Prostate gland (tissue), 2 donors: ENCODE results near the gene CADPS2. TPM values are rescaled to one million over a fixed set of nuclear protein-coding genes. Genes with fewer than 3 reads are reported as not detected.

Source experiments
- DNase-seq: peaks from one replicate; pipeline ENCODE4 v3.0.0-alpha.2; 2019; ENCODE audit warnings: low spot score
- H3K27ac ChIP-seq, 2 donors: fragments of 200-600 bp; sonication (generic); 2 replicates each; pipeline ENCODE4 v1.5.1; 2017 to 2019
- H3K27me3 ChIP-seq: fragments of 200-600 bp; sonication (generic); replicated peaks from 2 replicates; pipeline ENCODE4 v1.5.1; 2019; ENCODE audit not compliant: insufficient read depth
- H3K36me3 ChIP-seq, 2 donors: fragments of 200-600 bp; sonication (generic); 1 replicate in 1 of 2; 2 replicates in 1 of 2; pipeline versions ENCODE4 v1.5.1 to v1.8.1; 2017 to 2019
- H3K4me1 ChIP-seq: fragments of 200-600 bp; sonication (generic); replicated peaks from 2 replicates; pipeline ENCODE4 v1.5.1; 2019
- H3K4me3 ChIP-seq, 2 donors: fragments of 200-600 bp; sonication (generic); 2 replicates each; pipeline ENCODE4 v1.5.1; 2017 to 2019
- H3K9me3 ChIP-seq: fragments of 200-600 bp; sonication (generic); 2 replicates; pipeline ENCODE4 v1.5.1; 2017
- POLR2A ChIP-seq: fragments of 450-650 bp; IDR thresholded peaks from one replicate; pipeline ENCODE4 v1.6.1; 2016; ENCODE audit warnings: antibody characterized with exemption, mild to moderate bottlenecking
- POLR2AphosphoS5 ChIP-seq: sonication (generic); formaldehyde crosslinking; IDR thresholded peaks from one replicate; pipeline ENCODE4 v1.6.1; 2017; ENCODE audit warnings: antibody characterized with exemption
- WGBS: methylation state at CpG from one replicate; pipeline ENCODE4 v1.1.5; 2018; 5-methylcytosine and 5-hydroxymethylcytosine counted together
- intact Hi-C: fragments of 100-400 bp; cut with DNase I; formaldehyde crosslinking; loops from one replicate; pipeline ENCODE4 v1.14.2; 2022
- total RNA-seq, 2 donors: library from RNA; depleted of rRNA; stranded (reverse); fragments of >200 nt; gene quantifications; one replicate each; pipeline ENCODE4 v1.1.0, GENCODE V29; 2016
- TF ChIP-seq, protein P1 (sequence below), 4 experiments: fragments of 200-600 bp in 2 of 4; fragments of 450-650 bp in 2 of 4; sonication (generic) in 2 of 4; IDR thresholded peaks; 1 replicate in 3 of 4; 2 replicates in 1 of 4; pipeline ENCODE4 v1.5.1; 2016 to 2019; ENCODE audit warnings: antibody characterized with exemption in 4 of 4, mild to moderate bottlenecking in 2 of 4, moderate library complexity in 2 of 4

The CADPS2 gene
- total RNA-seq, 2 donors from 2014 or later, result 22.2 to 50.4 TPM

GRCh38 chr7:122756860-122757259, 129.4 kb downstream of the CADPS2 start:
- H3K4me1 ChIP-seq, result no peaks in the 10 kb centered on the region
- intact Hi-C loops, result no loop called here
- no peaks in the 10 kb centered on the region for H3K27me3 ChIP-seq
- H3K36me3 ChIP-seq, result no peaks in the 10 kb centered on the region
- no peak for DNase-seq
- WGBS, result 88% methylated on average over 1 of the region's 1 CpG
- no peak overlapping the region for H3K4me3 ChIP-seq
- no peak overlapping the region for H3K27ac ChIP-seq
- TF ChIP-seq, protein P1, sequence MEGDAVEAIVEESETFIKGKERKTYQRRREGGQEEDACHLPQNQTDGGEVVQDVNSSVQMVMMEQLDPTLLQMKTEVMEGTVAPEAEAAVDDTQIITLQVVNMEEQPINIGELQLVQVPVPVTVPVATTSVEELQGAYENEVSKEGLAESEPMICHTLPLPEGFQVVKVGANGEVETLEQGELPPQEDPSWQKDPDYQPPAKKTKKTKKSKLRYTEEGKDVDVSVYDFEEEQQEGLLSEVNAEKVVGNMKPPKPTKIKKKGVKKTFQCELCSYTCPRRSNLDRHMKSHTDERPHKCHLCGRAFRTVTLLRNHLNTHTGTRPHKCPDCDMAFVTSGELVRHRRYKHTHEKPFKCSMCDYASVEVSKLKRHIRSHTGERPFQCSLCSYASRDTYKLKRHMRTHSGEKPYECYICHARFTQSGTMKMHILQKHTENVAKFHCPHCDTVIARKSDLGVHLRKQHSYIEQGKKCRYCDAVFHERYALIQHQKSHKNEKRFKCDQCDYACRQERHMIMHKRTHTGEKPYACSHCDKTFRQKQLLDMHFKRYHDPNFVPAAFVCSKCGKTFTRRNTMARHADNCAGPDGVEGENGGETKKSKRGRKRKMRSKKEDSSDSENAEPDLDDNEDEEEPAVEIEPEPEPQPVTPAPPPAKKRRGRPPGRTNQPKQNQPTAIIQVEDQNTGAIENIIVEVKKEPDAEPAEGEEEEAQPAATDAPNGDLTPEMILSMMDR (IDR thresholded peaks at IDR 0.05), result no peak
- TF ChIP-seq POLR2A (no peak), POLR2AphosphoS5 (no peak)
- H3K9me3 ChIP-seq, result no peaks in the 10 kb centered on the region

- no peaks in the 10 kb centered on the region for H3K4me1 ChIP-seq
- intact Hi-C loops, result no loop called here
- no peak overlapping the region for H3K27ac ChIP-seq
- H3K36me3 ChIP-seq, result no peaks in the 10 kb centered on the region
- no peak overlapping the region for H3K4me3 ChIP-seq
- TF ChIP-seq POLR2AphosphoS5, result no peak
- TF ChIP-seq, protein P1 (IDR thresholded peaks at IDR 0.05), result no peak
- TF ChIP-seq POLR2A, result no peak
- WGBS, result 46% methylated on average over 2 of the region's 2 CpGs
- DNase-seq, result no peak
- no peaks in the 10 kb centered on the region for H3K27me3 ChIP-seq
- H3K9me3 ChIP-seq, result no peaks in the 10 kb centered on the region
These were observed 130.6 kb downstream of the CADPS2 start for GRCh38 chr7:122755696-122756095.

- 38% methylated on average over 3 of the region's 3 CpGs for WGBS
- no peaks in the 10 kb centered on the region for H3K27me3 ChIP-seq
- no peaks in the 10 kb centered on the region for H3K4me1 ChIP-seq
- no peaks in the 10 kb centered on the region for H3K36me3 ChIP-seq
- intact Hi-C loops, result no loop called here
- no peak for DNase-seq
- H3K9me3 ChIP-seq, result no peaks in the 10 kb centered on the region
- TF ChIP-seq, protein P1 (IDR thresholded peaks at IDR 0.05), result no peak
- TF ChIP-seq POLR2A (no peak), POLR2AphosphoS5 (no peak)
- H3K27ac ChIP-seq, result no peak overlapping the region
- H3K4me3 ChIP-seq, result no peak overlapping the region
These were observed 133.7 kb downstream of the CADPS2 start for GRCh38 chr7:122752583-122752982.

GRCh38 chr7:122750389-122750788, 135.9 kb downstream of the CADPS2 start:
- intact Hi-C loops, result no loop called here
- TF ChIP-seq, protein P1 (IDR thresholded peaks at IDR 0.05), result no peak
- TF ChIP-seq POLR2AphosphoS5 (no peak), POLR2A (no peak)
- Histone ChIP-seq H3K9me3 (no peaks in the 10 kb centered on the region), H3K27ac (no peak overlapping the region), H3K36me3 (no peaks in the 10 kb centered on the region), H3K4me3 (no peak overlapping the region), H3K4me1 (no peaks in the 10 kb centered on the region), H3K27me3 (no peaks in the 10 kb centered on the region)
- DNase-seq, result no peak
- WGBS, result 94% methylated on average over 2 of the region's 2 CpGs

DNA sequence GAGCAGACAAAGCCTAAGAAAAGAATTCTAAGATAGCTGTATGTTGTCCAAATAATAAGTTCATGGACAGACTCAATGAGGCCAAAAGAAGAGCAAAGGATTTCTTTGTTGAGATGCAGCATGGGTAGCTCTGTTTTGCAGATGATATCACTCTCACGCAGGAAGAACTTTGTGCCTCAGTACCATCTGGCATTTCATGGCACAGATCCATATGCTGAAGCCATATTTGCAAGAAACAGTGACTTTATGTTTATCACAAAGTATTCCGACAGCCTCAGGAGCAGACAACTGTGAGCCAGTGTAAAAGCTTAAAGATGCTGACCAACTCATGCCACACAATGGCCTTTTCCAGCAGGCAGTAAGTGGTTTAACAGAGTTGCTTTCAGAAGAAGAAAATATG, 138.1 kb downstream of the CADPS2 start:
- no peaks in the 10 kb centered on the region for H3K4me1 ChIP-seq
- no peaks in the 10 kb centered on the region for H3K27me3 ChIP-seq
- TF ChIP-seq POLR2AphosphoS5 (no peak), POLR2A (no peak)
- TF ChIP-seq, protein P1 (IDR thresholded peaks at IDR 0.05), result no peak
- no peak overlapping the region for H3K27ac ChIP-seq
- intact Hi-C loops, result no loop called here
- no peak overlapping the region for H3K4me3 ChIP-seq
- WGBS, result 98% methylated on average over 2 of the region's 2 CpGs
- H3K36me3 ChIP-seq, result no peaks in the 10 kb centered on the region
- no peak for DNase-seq
- H3K9me3 ChIP-seq, result no peaks in the 10 kb centered on the region
